G401 (cell line): ENCODE results near the gene UBE2Q2. TPM values are rescaled to one million over a fixed set of nuclear protein-coding genes. Genes with fewer than 3 reads are reported as not detected.
"Not testable (repeated sequence)": the region's sequence is repeated elsewhere in the genome, so short reads cannot be mapped to it uniquely, and the experiment has no call there.

Experiments used
- DNase-seq: peaks from one replicate; pipeline ENCODE4 v3.0.0-alpha.2; 2015; ENCODE audit warnings: low spot score
- in situ Hi-C: cut with HindIII; loops from 2 replicates; pipeline ENCODE4 v1.10.0; 2016; ENCODE audit warnings: low sequenced_read_pairs, mixed read lengths
- total RNA-seq: library from RNA; depleted of rRNA; stranded (reverse); fragments of >200 nt; shearing (Covaris generic); gene quantifications from 2 replicates; pipeline ENCODE4 v1.2.3, GENCODE V29; 2014

Gene UBE2Q2
- total RNA-seq, 1 experiment from 2014 or later, result 28.6 TPM

- DNase-seq, result no peak
- in situ Hi-C loops, result no loop called here
Measured at GRCh38 chr15:75857886-75858285, 14.6 kb downstream of the UBE2Q2 start.

- DNase-seq, result no peak
- in situ Hi-C loops, result no loop called here
Measured at GRCh38 chr15:75861750-75862402, 18.6 kb downstream of the UBE2Q2 start.

- in situ Hi-C loops, result no loop called here
Measured at GRCh38 chr15:75862796-75863195, 19.5 kb downstream of the UBE2Q2 start.

GRCh38 chr15:75864213-75865059, 21.2 kb downstream of the UBE2Q2 start:
- in situ Hi-C loops, result no loop called here
- DNase-seq, result no peak

More at GRCh38 chr15:75862796-75863195, 19.5 kb downstream of the UBE2Q2 start:
- no peak for DNase-seq

- DNase-seq, in situ Hi-C loops: not testable (repeated sequence)
Measured at GRCh38 chr15:75866045-75866444, 22.8 kb downstream of the UBE2Q2 start.

- no peak for DNase-seq
- in situ Hi-C loops, result no loop called here
Measured at GRCh38 chr15:75866916-75867315, 23.7 kb downstream of the UBE2Q2 start.

- no peak for DNase-seq
- in situ Hi-C loops, result no loop called here
Measured at GRCh38 chr15:75867449-75867848, 24.2 kb downstream of the UBE2Q2 start.

- DNase-seq, result no peak
- in situ Hi-C loops, result no loop called here
Measured at GRCh38 chr15:75868019-75868418, 24.8 kb downstream of the UBE2Q2 start.

- in situ Hi-C loops, result no loop called here
- no peak for DNase-seq
Measured at GRCh38 chr15:75869446-75869845, 26.2 kb downstream of the UBE2Q2 start.

- DNase-seq, result not testable (repeated sequence)
Measured at GRCh38 chr15:75871589-75871988, 28.3 kb downstream of the UBE2Q2 start.

GRCh38 chr15:75872403-75872990, 29.2 kb downstream of the UBE2Q2 start:
- DNase-seq, result no peak

More at GRCh38 chr15:75871589-75871988, 28.3 kb downstream of the UBE2Q2 start:
- in situ Hi-C loops, result not testable (repeated sequence)

GRCh38 chr15:75884041-75884440, 40.8 kb downstream of the UBE2Q2 start:
- in situ Hi-C loops, result no loop called here

More at GRCh38 chr15:75872403-75872990, 29.2 kb downstream of the UBE2Q2 start:
- in situ Hi-C loops, result no loop called here

GRCh38 chr15:75887178-75887577, 43.9 kb downstream of the UBE2Q2 start:
- no peak for DNase-seq
- in situ Hi-C loops, result no loop called here

More at GRCh38 chr15:75884041-75884440, 40.8 kb downstream of the UBE2Q2 start:
- no peak for DNase-seq

GRCh38 chr15:75891895-75892294, 48.6 kb downstream of the UBE2Q2 start:
- DNase-seq, result no peak
- in situ Hi-C loops, result no loop called here

- DNase-seq, result no peak
- in situ Hi-C loops, result no loop called here
Measured at GRCh38 chr15:75895731-75896130, 52.5 kb downstream of the UBE2Q2 start.

GRCh38 chr15:75900577-75900976, 57.3 kb downstream of the UBE2Q2 start:
- no peak for DNase-seq
- in situ Hi-C loops, result no loop called here

GRCh38 chr15:75902129-75902557, 58.9 kb downstream of the UBE2Q2 start:
- in situ Hi-C loops, result no loop called here
- no peak for DNase-seq

- in situ Hi-C loops, result no loop called here
- DNase-seq, result peak; percentile 86
Measured at GRCh38 chr15:75903331-75904239, 60.3 kb downstream of the UBE2Q2 start, which contains the start of gene FBXO22. Gene FBXO22 (plus strand): TSS chr15:75903878. CDS start chr15:75903964, 86 bp downstream.

- in situ Hi-C loops, result no loop called here
Measured at GRCh38 chr15:75905231-75905630, 62.0 kb downstream of the UBE2Q2 start.

More at GRCh38 chr15:75905231-75905630, 62.0 kb downstream of the UBE2Q2 start:
- DNase-seq, result no peak
